SK-N-SH (cell line): ENCODE measurements around the gene DOCK4. TPM values are rescaled to one million over a fixed set of nuclear protein-coding genes. Genes with fewer than 3 reads are reported as not detected.

Source experiments
- CTCF ChIA-PET: fragments of 300-600, 350-600 bp; formaldehyde crosslinking; extraction: SDS; loops from one replicate; lab custom pipeline; 2021; lab: Yijun Ruan, JAX
- POLR2A ChIA-PET: fragments of 350-600 bp; sonication (Branson Sonifier 250); formaldehyde crosslinking; extraction: SDS; loops from one replicate; lab custom pipeline; 2020; ENCODE audit warnings: antibody characterized with exemption, inconsistent platforms; lab: Yijun Ruan, JAX
- DNase-seq: peaks from one replicate; pipeline ENCODE4 v3.0.0; 2012
- H2AFZ ChIP-seq: fragments of 200-600 bp; sonication (generic); 2 replicates; pipeline ENCODE4 v1.8.1; 2016; ENCODE audit warnings: antibody characterized with exemption, mild to moderate bottlenecking, low read depth
- H3F3A ChIP-seq: fragments of 200-600 bp; sonication (generic); replicated peaks from 2 replicates; pipeline ENCODE3; 2016; ENCODE audit warnings: antibody characterized with exemption, mild to moderate bottlenecking; ENCODE audit not compliant: insufficient read depth
- H3K27ac ChIP-seq, 2 experiments: fragments of 200-500 bp in 1 of 2; fragments of 200-600 bp in 1 of 2; sonication (Bioruptor generic) in 1 of 2; sonication (generic), shearing (Covaris generic) in 1 of 2; 2 replicates each; pipeline versions ENCODE4 v1.5.1 to v1.6.1; 2014 to 2016; ENCODE audit warnings: low read depth in 2 of 2, inconsistent platforms in 1 of 2, low read length in 1 of 2, mild to moderate bottlenecking in 1 of 2, mixed read lengths in 1 of 2
- H3K27me3 ChIP-seq: fragments of 200-600 bp; sonication (generic), shearing (Covaris generic); 2 replicates; pipeline ENCODE4 v1.6.1; 2016; ENCODE audit warnings: mixed run types; ENCODE audit not compliant: insufficient read depth
- H3K36me3 ChIP-seq, 2 experiments: fragments of 200-500 bp in 1 of 2; fragments of 200-600 bp in 1 of 2; sonication (Bioruptor generic) in 1 of 2; sonication (generic) in 1 of 2; replicated peaks in 1 of 2; 2 replicates each; pipeline versions ENCODE3 to v1.5.1; 2014 to 2016; ENCODE audit warnings: low read length in 1 of 2, mild to moderate bottlenecking in 1 of 2; ENCODE audit not compliant: insufficient read depth in 2 of 2, control insufficient read depth in 1 of 2
- H3K4me1 ChIP-seq, 2 experiments: fragments of 200-500 bp in 1 of 2; fragments of 200-600 bp in 1 of 2; sonication (Bioruptor generic) in 1 of 2; sonication (generic), shearing (Covaris generic) in 1 of 2; 2 replicates each; pipeline versions ENCODE4 v1.5.1 to v1.6.1; 2014 to 2016; ENCODE audit warnings: low read depth in 1 of 2, low read length in 1 of 2, mixed run types in 1 of 2; ENCODE audit not compliant: insufficient read depth in 2 of 2, control insufficient read depth in 1 of 2
- H3K4me2 ChIP-seq: fragments of 200-600 bp; sonication (generic), shearing (Covaris generic); 2 replicates; pipeline ENCODE4 v1.6.1; 2017; ENCODE audit warnings: mixed run types
- H3K4me3 ChIP-seq, 2 experiments: fragments of 200-500 bp in 1 of 2; fragments of 200-600 bp in 1 of 2; sonication (Bioruptor generic) in 1 of 2; sonication (generic), shearing (Covaris generic) in 1 of 2; 2 replicates each; pipeline versions ENCODE4 v1.5.1 to v1.8.1; 2014 to 2016; ENCODE audit warnings: low read depth in 2 of 2, inconsistent platforms in 1 of 2, low read length in 1 of 2, mild to moderate bottlenecking in 1 of 2, mixed read lengths in 1 of 2, moderate library complexity in 1 of 2
- H3K79me2 ChIP-seq: fragments of 200-600 bp; sonication (generic); 2 replicates; pipeline ENCODE4 v1.8.1; 2017; ENCODE audit warnings: mild to moderate bottlenecking; ENCODE audit not compliant: insufficient read depth
- H3K9ac ChIP-seq: fragments of 200-600 bp; sonication (generic); 2 replicates; pipeline ENCODE4 v1.6.1; 2017; ENCODE audit warnings: mixed run types
- H3K9me2 ChIP-seq: fragments of 200-600 bp; sonication (generic); 2 replicates; pipeline ENCODE4 v1.6.1; 2017; ENCODE audit warnings: mixed run types
- H3K9me3 ChIP-seq: fragments of 200-600 bp; sonication (generic); 2 replicates; pipeline ENCODE4 v1.6.1; 2017; ENCODE audit warnings: mixed run types, mild to moderate bottlenecking, moderate library complexity
- H4K20me1 ChIP-seq: fragments of 200-600 bp; sonication (generic); 2 replicates; pipeline ENCODE4 v1.6.1; 2017; ENCODE audit warnings: mild to moderate bottlenecking, mixed run types; ENCODE audit not compliant: insufficient read depth
- CHD2 ChIP-seq: fragments of 150-350 bp; IDR thresholded peaks from 2 replicates; pipeline ENCODE4 v1.6.1; 2018; ENCODE audit warnings: low read length; ENCODE audit not compliant: partially characterized antibody
- CTCF ChIP-seq: fragments of 200-600 bp; sonication (generic); IDR thresholded peaks from 2 replicates; pipeline ENCODE4 v1.6.1; 2017; ENCODE audit warnings: antibody characterized with exemption, mild to moderate bottlenecking, moderate library complexity
- EZH2phosphoT487 ChIP-seq: fragments of 200-600 bp; sonication (generic); IDR thresholded peaks from 2 replicates; pipeline ENCODE4 v1.6.1; 2017; ENCODE audit warnings: low read depth, mixed run types, mild to moderate bottlenecking, antibody characterized with exemption, moderate library complexity, borderline replicate concordance
- FOSL2 ChIP-seq: IDR thresholded peaks from 2 replicates; pipeline ENCODE4 v1.4.0; 2012; ENCODE audit warnings: low read depth, mild to moderate bottlenecking, moderate library complexity, borderline replicate concordance
- FOXJ3 ChIP-seq: sonication (generic); formaldehyde crosslinking; IDR thresholded peaks from 2 replicates; pipeline ENCODE4 v1.5.1; 2020; ENCODE audit warnings: mild to moderate bottlenecking, missing genetic modification reagents
- FOXM1 ChIP-seq: IDR thresholded peaks from 2 replicates; pipeline ENCODE4 v1.4.0; 2012; ENCODE audit warnings: low read depth, mild to moderate bottlenecking
- GABPA ChIP-seq: IDR thresholded peaks from 2 replicates; pipeline ENCODE4 v1.4.0; 2012; ENCODE audit warnings: low read depth, mild to moderate bottlenecking
- GATA2 ChIP-seq: sonication (generic); formaldehyde crosslinking; IDR thresholded peaks from 2 replicates; pipeline ENCODE4 v1.5.0; 2020; ENCODE audit warnings: mild to moderate bottlenecking, missing genetic modification reagents
- JUND ChIP-seq: IDR thresholded peaks from 2 replicates; pipeline ENCODE4 v1.4.0; 2012
- MAX ChIP-seq: IDR thresholded peaks from 2 replicates; pipeline ENCODE4 v1.4.0; 2012; ENCODE audit warnings: low read depth
- NFIC ChIP-seq: IDR thresholded peaks from 2 replicates; pipeline ENCODE4 v1.4.0; 2012; ENCODE audit warnings: borderline replicate concordance
- NRF1 ChIP-seq: IDR thresholded peaks from 2 replicates; pipeline ENCODE4 v1.6.1; 2012; ENCODE audit warnings: low read depth, mild to moderate bottlenecking, low read length
- PBX3 ChIP-seq: IDR thresholded peaks from 2 replicates; pipeline ENCODE4; 2012
- RAD21 ChIP-seq: IDR thresholded peaks from 2 replicates; pipeline ENCODE4 v1.6.1; 2012; ENCODE audit warnings: mild to moderate bottlenecking, low read length
- RCOR1 ChIP-seq: fragments of 150-350 bp; IDR thresholded peaks from 2 replicates; pipeline ENCODE4 v1.6.1; 2017; ENCODE audit warnings: antibody characterized with exemption, low read length
- RFX5 ChIP-seq: IDR thresholded peaks from 2 replicates; pipeline ENCODE4 v1.6.1; 2012; ENCODE audit warnings: mild to moderate bottlenecking, improper control_type of control experiment, low read length
- SIN3A ChIP-seq: IDR thresholded peaks from 2 replicates; pipeline ENCODE4 v1.6.1; 2012; ENCODE audit warnings: low read depth, mild to moderate bottlenecking, low read length, moderate library complexity, borderline replicate concordance
- TAF1 ChIP-seq: IDR thresholded peaks from 2 replicates; pipeline ENCODE4 v1.6.1; 2012; ENCODE audit warnings: low read depth, mild to moderate bottlenecking, low read length, moderate library complexity, borderline replicate concordance
- TCF12 ChIP-seq: IDR thresholded peaks from 2 replicates; pipeline ENCODE4 v1.4.0; 2012
- USF1 ChIP-seq: IDR thresholded peaks from 2 replicates; pipeline ENCODE4 v1.4.0; 2012; ENCODE audit warnings: low read depth, borderline replicate concordance
- polyA plus RNA-seq, 3 experiments: library from polyadenylated mRNA; depleted of rRNA; stranded (reverse); fragments of >200 nt; gene quantifications; 2 replicates each; pipeline ENCODE4 v1.2.3, GENCODE V29; 2012

Gene DOCK4
- polyA plus RNA-seq, 1 of the 3 experiments (the other 2 are of a cell fraction) = 8.5 TPM

- no peak overlapping the region for H3K9ac ChIP-seq
- peaks cover 0 to 21% of the 10 kb centered on the region in 2 experiments; a peak in 2 of 4 replicates for H3K4me1 ChIP-seq
- H3F3A ChIP-seq = no peaks in the 10 kb centered on the region
- H3K27me3 ChIP-seq = no peaks in the 10 kb centered on the region
- no peaks in the 10 kb centered on the region for H4K20me1 ChIP-seq
- H3K79me2 ChIP-seq = no peaks in the 10 kb centered on the region
- CTCF ChIA-PET = interaction anchor here (0.9 to 1.1 kb wide), 2 partner anchors 32 to 62 kb away, joined by 3 read pairs; no protein-coding TSS in a partner anchor
- TF ChIP-seq JUND (no peak), FOXJ3 (CRISPR knock-in tag) (no peak), NRF1 (no peak), RFX5 (no peak), FOSL2 (no peak), RCOR1 (no peak), NFIC (no peak), CHD2 (no peak), USF1 (no peak), TCF12 (no peak), TAF1 (no peak), FOXM1 (no peak), GATA2 (CRISPR knock-in tag) (no peak), SIN3A (no peak), RAD21 (no peak), MAX (no peak), PBX3 (no peak), CTCF (no peak), GABPA (no peak), EZH2phosphoT487 (no peak)
- POLR2A ChIA-PET = no interaction called here
- no peaks in the 10 kb centered on the region for H3K9me2 ChIP-seq
- DNase-seq = no peak
- no peaks in the 10 kb centered on the region for H3K36me3 ChIP-seq
- no peak overlapping the region for H3K4me3 ChIP-seq
- no peak overlapping the region for H2AFZ ChIP-seq
- no peaks in the 10 kb centered on the region; the same call in 1 of the 2 replicates for H3K9me3 ChIP-seq
- no peak overlapping the region for H3K27ac ChIP-seq
- no peak overlapping the region for H3K4me2 ChIP-seq
These were observed 132.7 kb downstream of the DOCK4 start for GRCh38 chr7:112073530-112073929.
